Body of pancreas (tissue), 4 donors: ENCODE data around the gene ZRSR2.
"Not testable (repeated sequence)": the region's sequence is repeated elsewhere in the genome, so short reads cannot be mapped to it uniquely, and the experiment has no call there.

Source experiments
- CTCF ChIP-seq, 7 experiments: fragments of 450-650 bp in 4 of 7; fragments of 200-600 bp in 3 of 7; sonication (generic) in 3 of 7; IDR thresholded peaks; one replicate each; pipeline ENCODE4 v1.5.1; 2016 to 2019; ENCODE audit warnings: antibody characterized with exemption in 7 of 7
- POLR2A ChIP-seq, 3 donors: fragments of 450-650 bp; IDR thresholded peaks; one replicate each; pipeline ENCODE4 v1.6.1; 2016; ENCODE audit warnings: antibody characterized with exemption in 3 of 3, mild to moderate bottlenecking in 2 of 3

- not testable (repeated sequence) for TF ChIP-seq CTCF, POLR2A (IDR thresholded peaks at IDR 0.05)
These were observed 41.1 kb downstream of the ZRSR2 start for GRCh38 chrX:15831347-15831746.
